ENCODE measurements around the gene VPS8.
"Not testable (repeated sequence)": the region's sequence is repeated elsewhere in the genome, so short reads cannot be mapped to it uniquely, and the experiment has no call there.

Gene VPS8

DNA sequence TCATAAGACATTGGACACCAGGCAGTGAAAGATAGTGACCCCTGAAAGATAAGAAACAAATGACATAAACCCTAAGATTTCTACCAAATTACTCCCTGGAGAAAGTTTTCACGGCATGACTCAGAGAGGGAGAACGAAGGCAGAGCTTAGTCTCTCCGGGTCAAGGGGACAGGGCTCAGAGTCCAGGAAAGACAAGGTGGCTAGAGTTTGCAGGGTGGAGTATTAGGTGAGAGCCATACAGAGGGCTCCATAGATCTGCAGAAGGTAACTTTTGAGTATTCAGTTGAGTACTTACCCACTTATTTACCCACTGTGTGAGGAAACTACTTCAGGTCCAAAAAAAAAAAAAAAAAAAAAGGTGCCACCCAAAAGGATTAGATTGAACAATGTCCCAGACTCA is 197.7 kb downstream of the VPS8 start:
- FAIRE-seq, result no peak

DNA sequence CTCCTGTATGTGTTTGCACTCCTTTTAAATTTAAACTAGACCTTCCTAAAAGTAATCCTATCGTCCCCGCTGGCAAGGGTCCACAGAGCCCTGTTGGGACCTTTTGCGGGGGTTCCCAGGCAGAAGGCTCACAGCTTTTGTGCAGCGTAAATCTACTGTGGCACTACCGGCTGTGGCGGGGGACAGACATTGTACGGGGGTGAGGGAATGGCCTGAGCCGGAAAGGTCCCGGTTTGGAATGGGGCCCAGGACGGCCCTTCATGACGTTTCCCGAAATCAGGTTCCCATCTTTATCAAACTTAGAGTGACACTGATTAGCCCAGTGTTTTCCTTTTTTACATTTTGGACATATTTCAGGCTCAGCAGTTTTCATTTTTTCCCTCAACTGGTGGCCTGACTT is 205.6 kb downstream of the VPS8 start:
- not testable (repeated sequence) for FAIRE-seq

DNA sequence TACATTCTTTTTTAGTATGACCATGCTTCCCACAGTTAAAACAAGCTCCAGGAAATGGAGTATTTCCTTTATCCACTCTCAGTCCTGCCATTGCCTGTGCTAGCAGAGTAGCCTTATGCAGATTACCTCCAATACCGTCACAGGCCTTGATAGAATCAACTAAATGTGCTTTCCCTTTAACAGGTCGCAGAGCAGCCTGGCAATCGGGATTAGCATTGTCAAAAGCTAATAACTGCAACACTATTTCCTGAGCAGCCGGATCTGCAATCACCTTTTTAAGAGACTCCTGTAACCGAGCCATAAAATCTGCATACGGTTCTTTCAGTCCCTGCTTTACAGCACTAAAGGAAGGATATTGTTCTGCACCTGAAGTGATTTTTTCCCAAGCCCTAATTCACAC is 206.0 kb downstream of the VPS8 start:
- FAIRE-seq, result not testable (repeated sequence)

DNA sequence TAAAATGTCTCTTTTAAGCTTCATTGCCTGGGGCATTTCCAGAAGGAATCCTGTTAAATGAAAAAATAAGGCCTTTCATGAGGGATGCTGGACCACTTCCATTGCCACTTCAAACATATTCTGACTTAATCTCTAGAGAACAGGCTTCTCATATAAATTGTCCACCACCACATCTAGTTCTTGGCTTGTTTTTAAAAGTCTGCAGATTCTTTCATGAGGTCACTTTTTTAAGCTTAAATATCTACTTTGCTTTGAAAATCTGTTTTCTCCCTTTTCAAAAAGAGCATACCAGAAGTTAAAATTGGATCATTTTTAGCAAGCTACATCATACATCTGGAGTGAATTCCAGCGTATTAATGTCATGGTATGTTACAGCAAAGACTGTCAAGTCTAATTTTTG is 209.3 kb downstream of the VPS8 start:
- no peak for FAIRE-seq

DNA sequence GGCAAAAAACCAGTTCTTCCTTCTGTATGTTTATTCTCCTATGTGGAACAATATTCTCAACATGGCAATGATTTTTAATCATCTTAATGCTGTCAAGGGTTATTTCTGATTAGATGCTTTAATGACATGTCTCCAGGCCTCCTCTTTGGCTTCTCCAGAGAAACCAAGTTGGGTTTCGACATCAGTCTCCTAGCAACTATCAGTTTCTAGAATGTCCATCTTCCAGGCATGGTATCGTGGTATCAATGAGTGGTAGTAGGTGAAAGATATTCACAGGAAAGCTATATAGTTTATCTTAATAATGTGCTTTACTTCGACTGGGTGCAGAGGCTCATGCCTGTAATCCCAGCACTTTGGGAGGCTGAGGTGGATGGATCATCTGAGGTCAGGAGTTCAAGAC is 212.4 kb downstream of the VPS8 start:
- FAIRE-seq, result no peak

DNA sequence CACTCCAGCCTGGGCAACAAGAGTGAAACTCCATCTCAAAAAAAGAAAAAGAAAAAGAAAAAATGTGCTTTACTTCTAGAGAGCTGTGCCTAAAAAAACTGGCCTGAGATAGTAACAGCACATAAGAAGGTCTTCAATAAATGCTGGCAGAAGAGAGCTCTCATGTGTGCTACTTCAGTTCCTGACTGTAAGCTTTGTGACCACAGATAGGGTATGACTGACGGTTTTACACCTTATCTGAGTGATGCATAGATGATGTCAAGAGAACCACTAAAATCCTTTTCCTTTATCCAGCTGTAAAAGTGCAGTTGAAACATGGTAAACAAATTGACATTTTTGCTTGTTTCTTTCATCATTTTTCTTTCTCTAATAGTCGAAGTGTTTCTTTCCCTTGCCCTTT is 213.0 kb downstream of the VPS8 start:
- no peak for FAIRE-seq

DNA sequence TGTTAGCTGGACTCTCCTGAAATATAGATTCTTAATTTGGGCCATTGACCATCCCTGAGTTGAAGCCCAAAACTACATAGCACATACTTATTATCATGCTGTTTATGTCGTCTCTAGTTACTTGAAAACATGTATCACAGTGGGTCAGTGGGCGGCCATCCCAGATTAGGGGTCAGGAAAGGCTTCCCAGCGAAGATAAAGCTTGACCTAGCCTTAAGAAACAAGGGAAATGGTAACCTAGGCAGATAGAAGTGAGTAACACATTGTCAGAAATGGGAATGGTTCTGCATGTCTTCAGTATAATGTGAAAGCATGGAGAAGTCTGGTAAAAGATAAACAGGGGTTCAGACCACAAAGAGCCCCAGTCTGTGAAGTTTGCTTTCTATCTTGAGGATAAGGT is 216.2 kb downstream of the VPS8 start:
- no peak for FAIRE-seq

DNA sequence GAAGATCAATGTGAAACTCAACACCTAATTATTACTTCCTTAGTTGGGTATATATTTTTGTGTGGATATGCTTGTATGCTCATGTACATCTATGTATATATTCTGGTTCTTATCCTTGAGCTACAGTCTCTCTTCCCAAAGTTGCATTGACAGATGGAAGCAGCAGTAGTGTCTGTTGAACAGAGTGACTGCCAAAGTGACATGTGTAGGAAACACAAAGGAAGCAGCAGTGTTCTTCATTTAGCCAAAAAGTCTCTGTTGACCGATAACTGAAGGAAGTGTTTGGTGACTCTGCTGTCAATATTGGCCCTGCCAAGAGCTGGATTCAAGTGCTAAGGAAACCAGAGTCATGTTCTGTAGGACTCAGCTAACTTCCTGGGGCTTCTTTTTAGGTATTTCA is 217.1 kb downstream of the VPS8 start:
- no peak for FAIRE-seq

DNA sequence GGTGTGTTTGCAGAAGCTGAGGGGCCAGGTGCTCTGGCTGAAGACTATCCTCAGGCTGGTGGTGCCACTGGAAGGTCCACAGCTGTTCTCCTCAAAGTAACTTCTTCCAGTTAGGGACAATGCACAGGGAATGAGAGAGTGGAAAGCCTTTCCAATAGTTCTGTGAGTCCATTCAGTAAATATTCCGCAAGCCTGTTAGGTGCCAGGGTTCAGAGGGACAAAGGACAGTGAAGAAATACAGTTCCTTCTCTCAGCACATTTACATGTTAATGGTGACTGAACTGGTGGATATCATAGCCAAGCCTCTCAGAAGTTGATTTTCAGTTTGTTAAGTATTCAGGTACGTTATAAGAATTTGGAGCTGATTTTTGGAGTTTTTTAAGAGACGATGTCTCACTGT is 218.4 kb downstream of the VPS8 start:
- FAIRE-seq, result no peak

DNA sequence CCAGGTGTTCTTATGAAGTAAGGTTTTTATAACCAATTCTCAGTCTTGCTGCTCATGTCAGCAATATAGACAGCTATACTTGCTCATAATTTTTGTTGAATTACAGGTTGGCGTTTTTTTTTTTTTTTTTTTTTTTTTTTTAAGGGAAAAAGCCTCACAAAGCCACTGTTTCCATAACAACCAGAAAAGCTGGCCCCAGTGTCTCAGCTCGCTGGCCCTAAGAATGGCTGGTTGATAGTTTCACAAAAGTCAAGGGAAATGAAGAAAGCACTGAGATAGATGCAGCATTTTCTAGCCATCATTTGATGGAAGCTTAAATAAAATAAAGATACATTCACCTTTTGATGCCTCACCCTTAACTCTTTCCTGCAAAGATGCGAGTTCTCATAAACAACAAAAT is 219.0 kb downstream of the VPS8 start:
- FAIRE-seq, result no peak

DNA sequence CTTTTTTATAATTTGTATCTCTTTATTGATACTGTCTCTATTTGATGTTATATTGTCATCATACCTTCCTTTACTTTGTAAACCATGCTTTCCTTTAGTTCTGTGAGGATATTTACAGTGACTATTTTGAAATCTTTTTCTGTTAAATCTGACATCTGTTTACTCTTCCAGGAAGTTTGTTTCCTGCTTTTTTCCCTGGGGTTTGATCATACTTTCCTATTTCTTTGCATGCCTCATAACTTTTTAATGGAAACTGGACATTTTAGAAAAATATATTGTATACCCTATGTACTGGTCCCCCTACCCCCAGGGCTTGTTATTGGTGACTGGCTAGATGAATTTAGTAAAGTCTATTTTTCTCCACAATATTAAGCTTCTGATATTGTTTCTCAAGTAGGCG is 225.8 kb downstream of the VPS8 start:
- no peak for FAIRE-seq

DNA sequence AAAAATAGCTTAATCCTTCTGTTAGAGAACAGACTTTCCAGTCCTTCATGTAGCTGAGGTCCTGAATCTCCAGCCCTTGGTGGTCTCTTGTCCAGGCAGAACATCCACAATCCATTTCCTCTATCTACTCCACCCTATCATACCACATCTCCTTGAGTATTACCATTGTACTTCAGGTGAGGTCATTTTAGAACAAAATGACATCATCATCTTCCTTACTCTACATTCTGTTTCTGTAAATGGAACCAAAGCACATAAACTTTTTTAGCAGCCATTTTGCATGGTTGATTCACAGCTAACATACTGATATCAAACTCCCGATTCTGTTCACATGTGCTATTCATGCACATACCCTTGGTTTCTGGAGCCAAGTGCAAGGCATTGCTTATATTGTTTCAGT is 228.5 kb downstream of the VPS8 start:
- no peak for FAIRE-seq

DNA sequence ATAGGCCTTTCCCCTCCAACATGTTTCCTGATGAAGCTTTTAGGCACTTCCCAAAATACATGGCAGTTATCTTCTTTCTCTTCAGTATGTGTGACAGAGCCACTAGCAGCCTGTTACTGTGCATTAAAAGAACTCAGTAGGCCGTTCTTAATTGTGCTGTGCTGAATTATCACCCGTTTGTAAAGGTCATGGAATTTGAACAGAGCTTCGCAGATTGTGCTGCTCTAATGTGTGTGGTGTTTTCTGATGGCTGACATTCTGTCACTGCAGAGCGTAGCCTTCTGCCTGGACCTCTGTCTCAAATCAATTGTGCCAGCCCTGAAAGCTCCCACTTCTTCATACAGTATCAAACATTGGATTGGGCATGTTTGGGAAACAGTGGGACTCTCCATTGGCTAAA is 229.6 kb downstream of the VPS8 start:
- no peak for FAIRE-seq

DNA sequence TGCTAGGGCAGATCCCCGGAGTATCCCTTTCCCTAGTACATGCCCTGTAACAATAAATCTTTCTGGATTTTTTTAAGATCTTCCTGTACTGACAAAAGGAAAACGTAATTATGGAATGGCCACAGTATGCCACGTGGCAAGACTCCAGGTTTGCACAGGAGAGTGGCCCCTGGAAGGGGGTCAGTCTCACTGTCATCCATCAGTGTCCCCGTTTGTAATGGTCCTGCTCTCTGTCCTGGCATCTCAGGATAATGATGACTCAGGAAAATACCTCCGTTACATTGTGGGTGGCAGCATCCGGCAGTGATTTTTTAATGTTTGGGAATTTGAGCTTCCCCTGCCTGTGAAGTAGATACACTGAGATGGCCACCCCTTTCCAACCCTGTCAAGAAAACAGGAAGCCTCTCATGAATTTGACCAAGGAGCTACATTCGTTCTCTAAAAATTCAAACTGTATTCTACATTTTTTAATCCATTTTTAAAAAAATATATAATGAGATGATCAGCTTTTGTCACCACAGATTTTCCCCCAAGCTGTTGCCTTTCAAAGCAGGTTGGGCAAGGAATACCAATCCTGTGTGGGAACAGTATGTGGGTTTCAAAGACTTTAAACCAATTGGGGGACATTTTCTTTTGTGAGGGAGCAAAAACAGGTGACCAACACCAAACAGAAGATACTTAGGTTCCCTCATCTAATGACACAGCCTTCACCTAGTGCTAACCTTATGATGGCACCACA is 230.5 kb downstream of the VPS8 start:
- no peak for FAIRE-seq

DNA sequence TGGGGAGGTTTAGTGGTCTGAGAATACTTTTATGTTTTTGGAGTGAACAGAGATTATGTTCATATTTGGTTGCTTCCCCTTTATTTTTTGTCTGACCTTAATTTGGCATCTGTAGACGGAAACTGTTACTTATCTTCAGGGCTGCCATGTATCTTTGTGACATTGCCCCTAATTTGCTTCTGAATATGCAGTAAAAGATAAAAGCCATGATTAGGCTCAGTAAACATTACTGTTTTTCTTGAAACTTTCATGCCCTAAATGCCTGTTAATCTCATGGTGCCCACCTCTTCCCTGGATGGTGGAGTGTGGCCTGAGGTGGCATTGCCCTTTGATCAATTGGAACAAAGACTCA is 234.2 kb downstream of the VPS8 start:
- no peak for FAIRE-seq

DNA sequence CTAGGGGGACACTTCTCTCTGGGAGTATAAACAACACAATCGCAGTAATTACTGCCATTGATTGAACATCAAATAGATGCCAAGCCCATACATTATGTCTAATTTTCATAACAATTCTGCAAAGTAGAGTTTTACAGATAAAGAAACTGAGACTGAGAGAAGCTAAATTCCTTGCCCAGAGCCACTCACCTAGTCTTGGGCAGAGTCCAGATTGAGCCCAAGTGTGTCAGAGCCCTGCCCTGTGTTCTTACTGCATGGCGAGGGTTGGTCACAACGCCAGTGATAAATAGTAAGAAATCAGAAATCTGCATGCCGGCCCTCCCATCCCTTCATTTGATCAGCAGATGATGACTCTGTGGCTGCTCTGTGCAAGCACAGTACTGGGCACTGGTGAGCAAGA is 234.6 kb downstream of the VPS8 start:
- no peak for FAIRE-seq

DNA sequence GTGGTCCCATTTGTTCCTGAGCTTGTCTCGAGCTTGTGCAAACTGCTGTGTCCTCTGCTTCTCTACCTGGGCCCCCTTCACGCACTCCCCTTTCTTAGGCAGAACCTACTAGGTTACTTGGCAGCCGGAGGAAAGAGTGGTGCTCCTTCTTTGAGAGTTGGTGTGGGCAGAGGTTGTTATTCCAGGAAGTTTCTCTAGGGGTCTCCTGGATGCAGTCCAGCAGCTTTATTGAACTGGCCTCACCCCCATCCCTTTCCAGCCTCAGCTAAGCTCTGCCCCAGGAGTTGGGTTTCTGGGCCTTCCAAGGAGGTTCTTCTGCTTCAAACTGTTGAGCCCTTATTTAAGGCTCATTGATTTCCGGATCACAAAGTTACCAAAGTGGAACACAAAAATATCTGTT is 237.7 kb downstream of the VPS8 start:
- FAIRE-seq, result no peak

DNA sequence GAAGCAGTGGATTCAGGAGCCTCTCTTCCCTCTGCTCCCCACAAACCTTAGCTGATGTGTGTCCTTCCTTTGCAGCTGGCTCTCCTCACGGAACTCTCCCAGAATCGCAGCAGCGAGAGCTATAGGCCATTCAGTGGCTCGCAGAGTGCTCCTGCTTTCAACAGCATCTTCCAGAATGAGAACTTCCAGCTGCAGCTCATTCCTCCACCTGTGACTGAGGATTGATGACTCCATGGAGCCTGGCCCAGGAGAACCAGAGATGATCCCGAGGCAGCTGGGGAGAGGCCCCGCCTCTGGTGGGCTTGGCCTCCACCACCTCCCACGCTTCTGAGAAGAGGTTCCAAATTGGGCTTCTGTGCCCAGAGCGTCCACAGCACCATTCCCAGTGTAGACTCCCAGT is 239.8 kb downstream of the VPS8 start:
- no peak for FAIRE-seq

DNA sequence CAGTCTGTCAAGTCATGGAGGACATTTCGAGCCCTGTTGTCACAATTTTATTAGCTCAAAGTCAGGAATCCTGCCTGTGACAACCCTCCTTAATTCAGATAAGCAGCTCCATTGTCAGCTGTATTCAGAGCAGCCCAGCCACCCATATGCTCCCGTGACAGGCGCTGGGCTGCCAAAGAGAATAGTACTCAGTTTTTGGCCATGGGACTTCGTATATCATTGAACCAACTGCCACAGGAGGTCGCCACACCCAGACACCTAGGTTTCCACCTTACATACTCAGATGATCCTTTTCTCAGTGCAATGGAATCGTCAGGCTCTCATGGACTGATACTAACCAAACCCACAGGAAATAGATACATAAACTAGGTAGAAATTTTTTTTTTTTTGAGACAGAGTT is 240.7 kb downstream of the VPS8 start:
- no peak for FAIRE-seq

DNA sequence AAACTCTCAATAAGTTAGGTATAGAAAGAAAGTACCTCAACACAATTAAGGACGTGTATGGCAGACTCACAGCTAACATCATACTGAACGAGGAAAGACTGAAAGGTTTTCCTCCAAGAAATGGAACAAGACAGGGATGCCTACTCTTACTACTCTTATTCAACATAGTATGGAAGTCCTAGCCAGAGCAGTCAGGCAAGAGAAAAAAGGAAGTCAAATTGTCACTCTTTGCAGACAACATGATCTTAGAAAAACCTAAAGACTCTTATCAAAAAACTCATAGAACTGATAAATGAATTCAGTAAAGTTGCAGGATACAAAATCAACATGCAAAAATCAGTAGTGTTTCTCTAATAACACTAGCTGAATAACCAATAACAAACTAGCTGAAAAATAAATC is 244.9 kb downstream of the VPS8 start:
- no peak for FAIRE-seq

DNA sequence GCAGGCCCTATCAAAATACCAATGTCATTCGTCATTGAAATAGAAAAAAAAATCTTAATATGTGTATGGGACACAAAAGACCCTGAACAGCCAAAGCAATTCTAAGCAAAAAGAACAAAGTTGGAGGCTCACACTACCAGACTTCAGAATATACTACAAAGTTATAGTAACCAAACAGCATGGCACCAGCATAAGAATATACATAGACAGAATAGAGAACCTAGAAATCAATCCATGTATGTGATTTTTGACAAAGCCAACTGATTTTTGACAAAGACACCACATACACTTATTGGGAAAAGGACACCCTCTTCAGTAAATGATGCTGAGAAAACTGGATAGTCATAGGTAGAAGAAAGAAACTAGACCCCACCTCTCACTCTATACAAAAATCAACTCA is 245.9 kb downstream of the VPS8 start:
- no peak for FAIRE-seq

DNA sequence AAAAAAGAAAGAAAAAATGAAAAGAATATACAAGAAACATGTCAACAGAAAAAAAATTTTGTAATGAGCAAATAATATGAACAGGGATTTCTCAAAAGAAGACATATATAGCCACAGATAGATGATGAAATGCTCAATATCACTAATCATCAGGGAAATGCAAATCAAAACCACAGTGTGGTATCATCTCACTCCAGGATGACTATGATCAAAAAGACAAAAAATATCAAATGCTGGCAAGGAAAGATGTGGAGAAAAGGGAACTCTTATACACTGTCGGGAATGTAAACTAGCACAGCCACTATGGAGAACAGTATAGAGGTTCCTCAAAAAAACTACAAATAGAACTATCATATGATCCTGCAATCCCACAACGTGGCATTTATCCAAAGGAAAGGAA is 246.8 kb downstream of the VPS8 start:
- no peak for FAIRE-seq

DNA sequence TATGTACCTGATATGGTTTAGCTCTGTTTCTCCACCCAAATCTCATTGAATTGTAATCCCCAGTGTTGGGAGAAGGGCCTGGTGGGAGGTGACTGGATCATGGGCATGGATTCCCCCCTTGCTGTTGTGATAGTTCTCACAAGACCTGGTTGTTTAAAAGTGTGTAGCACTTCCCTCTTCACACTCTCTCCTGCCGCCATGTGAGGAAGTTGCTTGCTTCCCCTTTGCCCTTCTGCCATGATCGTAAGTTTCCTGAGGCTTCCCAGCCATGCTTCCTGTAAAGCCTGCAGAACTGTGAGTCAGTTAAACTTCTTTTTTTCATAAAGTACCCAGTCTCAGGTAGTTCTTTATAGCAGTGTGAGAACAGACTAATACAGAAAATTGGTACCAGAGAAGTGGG is 247.8 kb downstream of the VPS8 start:
- no peak for FAIRE-seq

DNA sequence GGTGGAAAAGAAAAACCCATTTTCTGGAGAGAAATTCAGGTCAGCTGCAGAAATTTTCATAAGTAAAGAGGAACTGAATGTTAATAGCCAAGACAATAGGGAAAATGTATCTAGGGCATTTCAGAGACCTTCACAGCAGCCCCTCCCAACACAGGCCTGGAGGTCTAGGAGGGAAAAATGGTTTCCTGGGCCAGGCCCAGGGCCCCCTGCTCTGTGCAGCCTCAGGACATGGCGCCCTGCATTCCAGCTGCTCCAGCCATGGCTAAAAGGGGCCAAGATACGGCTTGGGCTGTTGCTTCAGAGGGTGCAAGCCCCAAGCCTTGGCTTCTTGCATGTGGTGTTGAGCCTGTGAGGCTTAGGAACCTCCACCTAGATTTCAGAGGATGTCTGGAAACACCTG is 248.7 kb downstream of the VPS8 start:
- FAIRE-seq, result no peak

DNA sequence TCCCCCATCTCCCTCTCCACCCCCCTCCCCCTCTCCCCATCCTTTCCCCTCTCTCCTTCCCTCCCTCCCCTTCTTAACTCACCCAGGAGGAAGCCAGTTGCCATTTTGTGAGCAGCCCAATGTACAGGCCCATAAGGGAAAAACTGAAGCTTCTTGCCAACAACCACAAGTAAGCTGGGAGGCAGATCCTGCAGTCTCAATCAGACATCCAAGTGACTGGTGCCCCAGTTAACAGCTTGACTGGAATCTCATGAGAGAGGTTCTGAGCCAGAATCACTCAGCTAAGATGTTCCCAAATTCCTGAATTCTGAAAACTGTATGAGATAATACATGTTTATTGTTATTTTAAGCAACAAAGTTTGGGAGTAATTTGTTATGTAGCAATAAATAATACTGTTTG is 250.2 kb downstream of the VPS8 start:
- no peak for FAIRE-seq

DNA sequence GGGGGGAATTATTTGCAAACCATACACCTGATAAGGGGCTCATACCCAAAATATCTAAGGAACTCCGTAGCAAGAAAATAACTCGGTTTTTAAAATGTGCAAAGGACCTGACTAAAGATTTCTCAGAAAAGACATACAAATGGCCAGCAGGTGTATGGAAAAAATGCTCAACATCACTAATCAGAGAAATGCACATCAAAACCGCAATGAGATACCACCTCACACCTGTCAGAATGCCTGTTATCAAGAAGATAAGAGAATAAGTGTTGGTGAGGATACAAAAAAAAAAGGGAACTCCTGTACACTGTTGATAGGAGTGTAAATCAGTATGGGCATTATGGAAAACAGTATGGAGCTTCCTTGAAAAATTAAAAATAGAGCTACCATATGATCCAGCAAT is 251.5 kb downstream of the VPS8 start:
- no peak for FAIRE-seq

Measured in colon (tissue), 2 donors.